Spinal cord (tissue), 10 donors: Measurements from ENCODE around the gene AIG1. TPM values are rescaled to one million over a fixed set of nuclear protein-coding genes. Genes with fewer than 3 reads are reported as not detected.

Experiments used
- DNase-seq, 6 donors: peaks; one replicate each; pipeline versions ENCODE4 v3.0.0 to v3.0.0-alpha.2; 2013 to 2015; ENCODE audit warnings: low spot score in 6 of 6, low read depth in 4 of 6
- H3K27ac ChIP-seq: one replicate; pipeline ENCODE4 v1.5.1; 2013; ENCODE audit warnings: low read depth, low read length, control low read depth
- H3K27me3 ChIP-seq: one replicate; pipeline ENCODE4 v1.6.1; 2013; ENCODE audit warnings: low read length; ENCODE audit not compliant: control insufficient read depth, insufficient read depth
- H3K36me3 ChIP-seq: one replicate; pipeline ENCODE4 v1.6.1; 2013; ENCODE audit warnings: low read length; ENCODE audit not compliant: control insufficient read depth, insufficient read depth
- H3K4me1 ChIP-seq: one replicate; pipeline ENCODE4 v1.6.1; 2013; ENCODE audit warnings: low read length; ENCODE audit not compliant: control insufficient read depth, insufficient read depth
- H3K4me3 ChIP-seq: one replicate; pipeline ENCODE4 v1.5.1; 2013; ENCODE audit warnings: low read depth, low read length, control low read depth
- H3K9me3 ChIP-seq: one replicate; pipeline ENCODE4 v1.6.1; 2013; ENCODE audit warnings: low read length; ENCODE audit not compliant: control insufficient read depth, insufficient read depth
- WGBS: methylation state at CpG from one replicate; pipeline ENCODE4 v1.1.5; 2013; ENCODE audit warnings: missing lambda C conversion rate; ENCODE audit not compliant: insufficient coverage; 5-methylcytosine and 5-hydroxymethylcytosine counted together
- polyA plus RNA-seq, 2 donors: library from polyadenylated mRNA; unstranded; fragments of 120-200 nt; gene quantifications; one replicate each; pipeline ENCODE4 v1.2.1, GENCODE V29; 2013; ENCODE audit not compliant: insufficient read length in 2 of 2
- total RNA-seq, 2 donors: library from RNA; depleted of rRNA in 1 of 2; stranded (reverse); fragments of 120-200 nt in 1 of 2; fragments of >200 nt in 1 of 2; gene quantifications; one replicate each; pipeline versions ENCODE4 v1.2.3 to v1.2.4, GENCODE V29; 2013 to 2014
- donor health status: healthy.

Gene AIG1
- total and polyA plus RNA-seq, 4 donors, result 56.5 to 72.6 (median 70.3) TPM

DNA sequence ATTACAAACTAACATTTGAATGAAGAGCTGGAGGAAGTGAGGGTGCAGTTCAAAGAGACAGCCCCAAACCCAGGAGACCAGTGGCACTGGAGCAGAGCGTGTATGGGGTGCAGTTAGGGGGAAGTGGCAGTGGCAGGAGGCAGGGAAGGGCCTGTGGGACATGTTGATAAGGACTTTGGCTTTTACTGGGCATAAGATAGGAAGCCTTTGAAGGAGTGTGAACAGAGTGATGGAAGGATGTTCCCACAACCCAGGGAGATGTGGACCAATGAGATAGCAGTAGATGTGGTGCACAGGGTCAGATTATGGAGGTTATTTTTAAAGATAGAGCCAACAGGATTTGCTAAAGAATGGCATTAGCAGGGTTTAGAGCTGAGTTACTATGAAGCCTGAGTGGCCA lies 56.4 kb downstream of the AIG1 start:
- Histone ChIP-seq H3K36me3 (no peaks in the 10 kb centered on the region), H3K4me1 (no peaks in the 10 kb centered on the region), H3K27me3 (no peaks in the 10 kb centered on the region), H3K27ac (no peak overlapping the region), H3K4me3 (no peak overlapping the region), H3K9me3 (no peaks in the 10 kb centered on the region)
- no peak for DNase-seq
- WGBS, result 94% methylated on average over 1 of the region's 1 CpG

GRCh38 chr6:143119260-143119659 lies 58.6 kb downstream of the AIG1 start:
- no peak for DNase-seq
- H3K27me3 ChIP-seq, result no peaks in the 10 kb centered on the region
- no peak overlapping the region for H3K4me3 ChIP-seq
- no peaks in the 10 kb centered on the region for H3K36me3 ChIP-seq
- no peaks in the 10 kb centered on the region for H3K9me3 ChIP-seq
- H3K27ac ChIP-seq, result no peak overlapping the region
- 100% methylated on average over 1 of the region's 2 CpGs for WGBS
- H3K4me1 ChIP-seq, result no peaks in the 10 kb centered on the region

DNA sequence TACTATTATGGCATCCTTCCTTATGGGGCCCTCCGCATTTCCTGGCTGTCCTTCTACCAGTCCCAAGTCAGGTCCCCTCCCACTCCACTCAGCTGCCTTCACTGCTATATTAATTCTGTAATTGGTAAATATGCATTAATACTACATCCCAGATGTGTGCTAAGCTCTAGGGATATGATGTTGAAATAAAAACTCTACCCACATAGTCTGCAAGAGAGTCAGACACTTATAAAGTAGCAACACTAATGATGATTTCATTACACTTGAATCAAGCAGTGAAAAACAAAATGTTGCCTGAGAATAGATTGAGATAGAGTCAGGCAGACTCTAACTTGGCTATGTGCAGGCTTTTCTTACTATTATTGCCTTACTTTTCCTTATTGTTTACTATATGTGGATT lies 62.4 kb downstream of the AIG1 start:
- H3K27me3 ChIP-seq, result no peaks in the 10 kb centered on the region
- H3K4me3 ChIP-seq, result no peak overlapping the region
- no peaks in the 10 kb centered on the region for H3K9me3 ChIP-seq
- H3K36me3 ChIP-seq, result no peaks in the 10 kb centered on the region
- no peak overlapping the region for H3K27ac ChIP-seq
- DNase-seq, result no peak
- no peaks in the 10 kb centered on the region for H3K4me1 ChIP-seq
- no CpG with 5 or more reads among the region's 1 CpG for WGBS

DNA sequence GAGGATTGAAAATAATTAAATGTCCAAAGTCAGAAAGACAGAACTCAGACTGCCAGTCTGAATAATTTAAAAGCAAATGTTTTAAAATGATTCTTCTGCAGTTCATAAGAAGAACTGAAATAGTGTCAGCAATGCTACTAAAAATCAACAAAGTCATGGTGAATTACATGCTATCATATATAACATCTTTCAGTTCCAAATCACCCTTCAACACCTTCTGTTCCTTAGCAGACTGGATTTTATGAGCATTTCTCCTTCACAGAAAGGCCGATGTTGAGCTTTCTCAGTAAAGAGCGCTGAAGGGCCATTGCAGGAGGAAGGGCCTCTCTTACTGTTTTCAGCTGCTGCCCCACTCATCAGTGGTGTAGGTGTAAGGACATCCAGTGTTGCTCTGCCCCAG lies 63.3 kb downstream of the AIG1 start:
- Histone ChIP-seq H3K36me3 (peaks cover 2% of the 10 kb centered on the region), H3K4me1 (no peaks in the 10 kb centered on the region), H3K9me3 (no peaks in the 10 kb centered on the region), H3K27ac (no peak overlapping the region), H3K27me3 (no peaks in the 10 kb centered on the region), H3K4me3 (no peak overlapping the region)
- DNase-seq, result peak in 1 of 6 donors; percentile 36
- WGBS, result no CpG with 5 or more reads among the region's 2 CpGs

DNA sequence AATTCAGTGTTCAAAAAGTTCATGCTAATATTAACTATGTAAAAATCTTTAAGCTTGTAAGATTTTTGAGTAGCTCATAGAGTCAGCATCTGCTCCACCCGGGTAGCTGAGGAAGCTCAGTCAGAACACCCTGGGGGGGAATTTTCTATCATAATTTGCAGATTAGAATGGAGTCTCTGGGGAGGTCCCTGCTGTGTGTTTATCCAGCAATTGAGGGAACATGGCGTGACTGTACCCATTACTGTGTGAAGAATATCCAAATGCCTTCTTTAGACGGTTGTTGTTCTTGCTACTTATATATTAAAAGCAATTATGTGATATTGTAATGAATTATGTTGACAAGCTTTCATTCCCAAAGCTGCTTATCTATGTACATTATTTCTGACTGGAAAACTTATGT lies 64.8 kb downstream of the AIG1 start:
- H3K27ac ChIP-seq, result no peak overlapping the region
- no peaks in the 10 kb centered on the region for H3K4me1 ChIP-seq
- H3K27me3 ChIP-seq, result no peaks in the 10 kb centered on the region
- peak in 1 of 6 donors; percentile 80 for DNase-seq
- no peak overlapping the region for H3K4me3 ChIP-seq
- WGBS, result 33% methylated on average over 1 of the region's 3 CpGs
- H3K36me3 ChIP-seq, result peaks cover 3% of the 10 kb centered on the region
- H3K9me3 ChIP-seq, result no peaks in the 10 kb centered on the region

DNA sequence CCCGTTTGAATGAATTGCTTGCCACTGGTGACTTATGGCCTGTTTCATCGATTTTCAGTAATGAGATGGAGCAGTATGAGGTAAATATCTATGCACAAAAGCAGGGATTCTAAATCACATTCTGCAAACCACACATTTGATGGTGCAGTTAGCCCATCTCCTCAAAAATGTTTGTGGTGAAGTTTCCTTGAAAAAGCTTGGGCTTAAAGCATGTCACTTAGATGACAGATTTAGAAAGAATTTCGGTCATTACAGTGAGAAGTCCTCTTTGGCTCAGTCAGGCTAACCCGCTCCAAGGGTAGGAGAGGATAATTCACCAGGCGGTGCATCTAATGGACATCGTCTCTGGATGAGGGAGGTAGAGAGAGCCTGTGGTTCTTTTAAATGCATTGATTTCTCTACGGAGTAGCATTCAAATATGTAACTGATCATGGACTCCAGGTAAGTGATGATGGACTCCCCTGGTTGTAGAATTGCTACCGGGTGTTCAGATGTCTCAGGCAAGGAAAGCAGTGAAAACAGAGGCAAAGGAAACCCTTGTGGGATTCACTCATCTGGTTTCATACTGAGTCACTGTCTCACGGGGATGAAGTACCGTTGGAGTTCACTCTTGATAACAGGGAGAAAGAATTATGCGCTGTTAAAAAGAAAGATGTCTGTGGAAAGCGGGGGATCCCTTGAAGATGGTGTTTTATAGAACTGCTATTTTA lies 65.3 kb downstream of the AIG1 start:
- Histone ChIP-seq H3K9me3 (peaks cover 4% of the 10 kb centered on the region), H3K36me3 (peaks cover 3% of the 10 kb centered on the region), H3K4me1 (no peaks in the 10 kb centered on the region), H3K27ac (no peak overlapping the region), H3K4me3 (no peak overlapping the region), H3K27me3 (no peaks in the 10 kb centered on the region)
- DNase-seq, result no peak
- WGBS, result 91% methylated on average over 7 of the region's 12 CpGs

GRCh38 chr6:143126574-143126941 lies 65.9 kb downstream of the AIG1 start:
- peaks cover 4% of the 10 kb centered on the region for H3K9me3 ChIP-seq
- H3K27me3 ChIP-seq, result no peaks in the 10 kb centered on the region
- DNase-seq, result no peak
- H3K4me1 ChIP-seq, result no peaks in the 10 kb centered on the region
- no CpG with 5 or more reads among the region's 1 CpG for WGBS
- H3K27ac ChIP-seq, result no peak overlapping the region
- no peak overlapping the region for H3K4me3 ChIP-seq
- peaks cover 3% of the 10 kb centered on the region for H3K36me3 ChIP-seq

DNA sequence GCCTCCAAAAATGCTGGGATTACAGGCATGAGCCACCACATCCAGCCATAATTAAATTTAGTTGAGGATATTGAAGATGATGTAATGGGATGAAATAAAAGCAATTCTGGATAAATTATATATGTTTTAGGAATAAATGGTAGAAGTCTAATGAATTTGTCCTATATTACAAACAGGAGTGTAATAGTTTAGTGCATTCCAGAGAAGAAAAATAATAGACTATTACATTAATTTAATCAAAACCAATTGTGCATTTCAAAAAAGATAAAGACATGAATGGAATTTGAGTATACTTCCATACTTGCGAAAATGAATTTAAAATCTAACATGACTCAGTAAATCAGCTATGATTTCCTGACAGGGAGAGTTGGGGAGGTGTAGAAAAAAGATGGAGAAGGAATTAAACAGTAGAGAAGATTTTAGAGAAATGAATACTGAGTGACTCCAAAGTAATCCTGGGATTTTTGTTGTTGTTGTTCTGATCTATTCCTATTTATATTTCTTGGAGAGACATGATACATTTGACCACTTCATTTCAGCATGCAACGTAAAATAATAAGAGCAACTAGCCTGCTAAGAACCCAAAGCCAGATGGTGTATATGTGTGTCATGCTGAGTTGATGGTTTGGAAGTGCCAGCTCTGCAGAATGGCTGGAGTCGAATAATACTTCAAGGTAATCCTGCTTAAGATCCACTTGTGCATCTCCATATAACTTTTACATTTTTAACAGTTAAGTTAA lies 67.4 kb downstream of the AIG1 start:
- peak in 1 of 6 donors; percentile 63 for DNase-seq
- Histone ChIP-seq H3K4me3 (no peak overlapping the region), H3K27ac (no peak overlapping the region), H3K36me3 (peaks cover 3% of the 10 kb centered on the region), H3K4me1 (no peaks in the 10 kb centered on the region), H3K27me3 (no peaks in the 10 kb centered on the region), H3K9me3 (peaks cover 4% of the 10 kb centered on the region)
- no CpG with 5 or more reads among the region's 3 CpGs for WGBS

DNA sequence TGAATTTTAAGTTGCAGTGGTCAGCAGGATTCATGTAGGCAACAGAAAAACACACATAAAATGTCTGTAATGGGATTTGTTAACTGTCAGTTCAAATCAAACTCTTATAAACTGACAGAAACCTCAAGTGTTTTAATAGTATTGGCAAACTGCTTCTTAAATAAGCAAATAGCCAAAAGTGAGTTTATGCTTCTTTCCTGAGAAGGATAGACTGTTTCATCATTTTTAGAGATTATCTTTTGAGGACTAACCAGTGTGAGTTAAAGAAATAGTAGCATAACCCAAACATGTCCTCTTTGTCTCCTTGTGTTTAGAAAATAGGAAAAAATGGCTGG lies 68.0 kb downstream of the AIG1 start:
- H3K9me3 ChIP-seq, result peaks cover 4% of the 10 kb centered on the region
- peaks cover 3% of the 10 kb centered on the region for H3K36me3 ChIP-seq
- H3K4me1 ChIP-seq, result no peaks in the 10 kb centered on the region
- no peaks in the 10 kb centered on the region for H3K27me3 ChIP-seq
- H3K4me3 ChIP-seq, result no peak overlapping the region
- H3K27ac ChIP-seq, result no peak overlapping the region
- no peak for DNase-seq

DNA sequence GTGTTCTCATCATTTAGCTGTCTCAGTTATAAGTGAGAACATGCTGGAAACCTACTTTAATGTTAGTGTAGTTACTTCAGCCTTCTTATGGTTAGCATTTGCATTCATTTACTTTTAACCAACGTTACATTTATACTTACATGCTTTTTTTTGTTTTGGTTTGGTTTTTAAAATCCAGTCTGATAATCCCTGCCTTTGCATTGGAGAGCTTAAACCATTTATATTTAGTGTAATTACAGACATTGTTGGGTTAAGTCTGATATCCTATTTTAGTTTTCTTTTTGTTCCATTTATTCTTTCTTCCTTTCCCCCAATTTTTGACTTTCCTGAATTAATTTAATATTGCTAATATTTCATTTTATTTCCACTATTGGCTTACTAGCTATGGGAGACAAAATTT lies 70.2 kb downstream of the AIG1 start:
- H3K36me3 ChIP-seq, result peaks cover 3% of the 10 kb centered on the region
- no CpG with 5 or more reads among the region's 1 CpG for WGBS
- H3K9me3 ChIP-seq, result peaks cover 4% of the 10 kb centered on the region
- no peaks in the 10 kb centered on the region for H3K27me3 ChIP-seq
- H3K4me1 ChIP-seq, result no peaks in the 10 kb centered on the region
- H3K4me3 ChIP-seq, result no peak overlapping the region
- H3K27ac ChIP-seq, result no peak overlapping the region
- no peak for DNase-seq
